Tibial nerve (tissue), 4 donors: Measurements from ENCODE around the gene KLHL22.

Experiments used
- EP300 ChIP-seq, 2 donors: sonication (generic); formaldehyde crosslinking; IDR thresholded peaks; one replicate each; pipeline ENCODE4 v1.6.1; 2017; ENCODE audit warnings: antibody characterized with exemption in 2 of 2, mild to moderate bottlenecking in 1 of 2
- POLR2A ChIP-seq, 2 donors: fragments of 450-650 bp; IDR thresholded peaks; one replicate each; pipeline ENCODE4 v1.6.1; 2017; ENCODE audit warnings: antibody characterized with exemption in 2 of 2, mild to moderate bottlenecking in 2 of 2, moderate library complexity in 2 of 2
- TF ChIP-seq, protein P1 (sequence below), 5 experiments: fragments of 200-600 bp in 3 of 5; fragments of 450-650 bp in 2 of 5; sonication (generic) in 3 of 5; IDR thresholded peaks; one replicate each; pipeline ENCODE4 v1.5.1; 2016 to 2019; ENCODE audit warnings: antibody characterized with exemption in 5 of 5, mild to moderate bottlenecking in 3 of 5, moderate library complexity in 2 of 5

- TF ChIP-seq, protein P1, sequence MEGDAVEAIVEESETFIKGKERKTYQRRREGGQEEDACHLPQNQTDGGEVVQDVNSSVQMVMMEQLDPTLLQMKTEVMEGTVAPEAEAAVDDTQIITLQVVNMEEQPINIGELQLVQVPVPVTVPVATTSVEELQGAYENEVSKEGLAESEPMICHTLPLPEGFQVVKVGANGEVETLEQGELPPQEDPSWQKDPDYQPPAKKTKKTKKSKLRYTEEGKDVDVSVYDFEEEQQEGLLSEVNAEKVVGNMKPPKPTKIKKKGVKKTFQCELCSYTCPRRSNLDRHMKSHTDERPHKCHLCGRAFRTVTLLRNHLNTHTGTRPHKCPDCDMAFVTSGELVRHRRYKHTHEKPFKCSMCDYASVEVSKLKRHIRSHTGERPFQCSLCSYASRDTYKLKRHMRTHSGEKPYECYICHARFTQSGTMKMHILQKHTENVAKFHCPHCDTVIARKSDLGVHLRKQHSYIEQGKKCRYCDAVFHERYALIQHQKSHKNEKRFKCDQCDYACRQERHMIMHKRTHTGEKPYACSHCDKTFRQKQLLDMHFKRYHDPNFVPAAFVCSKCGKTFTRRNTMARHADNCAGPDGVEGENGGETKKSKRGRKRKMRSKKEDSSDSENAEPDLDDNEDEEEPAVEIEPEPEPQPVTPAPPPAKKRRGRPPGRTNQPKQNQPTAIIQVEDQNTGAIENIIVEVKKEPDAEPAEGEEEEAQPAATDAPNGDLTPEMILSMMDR (IDR thresholded peaks at IDR 0.05), result no peak
- TF ChIP-seq EP300 (IDR thresholded peaks at IDR 0.05), result no peak
- no peak for TF ChIP-seq POLR2A (IDR thresholded peaks at IDR 0.05)
Observed at GRCh38 chr22:20533095-20533878, 37.7 kb upstream of the KLHL22 start.
